EH (cell line): Measurements from ENCODE around the gene EIF3A.
A peak's percentile ranks its signal among the peaks of the same experiment; 100 is the strongest.
"Not testable (repeated sequence)": the region's sequence is repeated elsewhere in the genome, so short reads cannot be mapped to it uniquely, and the experiment has no call there.

Source experiments
- DNase-seq: peaks from one replicate; pipeline ENCODE4 v3.0.0-alpha.2; 2015; ENCODE audit warnings: low read depth

EIF3A gene

GRCh38 chr10:119100434-119101238, 20.0 kb upstream of the EIF3A start:
- DNase-seq = no peak

GRCh38 chr10:119098576-119098975, 18.0 kb upstream of the EIF3A start:
- no peak for DNase-seq

GRCh38 chr10:119096641-119097415, 16.2 kb upstream of the EIF3A start:
- DNase-seq = not testable (repeated sequence)

- DNase-seq = no peak
Observed at GRCh38 chr10:119095640-119096039, 15.0 kb upstream of the EIF3A start.

- peak; percentile 71 for DNase-seq
Observed at GRCh38 chr10:119090968-119091367, 10.4 kb upstream of the EIF3A start.

GRCh38 chr10:119090026-119090795, 9.6 kb upstream of the EIF3A start:
- DNase-seq = no peak

- DNase-seq = no peak
Observed at GRCh38 chr10:119087271-119087882, 6.8 kb upstream of the EIF3A start.

GRCh38 chr10:119084896-119085295, 4.3 kb upstream of the EIF3A start:
- DNase-seq = no peak

- DNase-seq = peak; percentile 85
Observed at GRCh38 chr10:119079599-119080520, 757 bp downstream of the EIF3A start.

GRCh38 chr10:119078422-119079179, 2.0 kb downstream of the EIF3A start:
- no peak for DNase-seq

- no peak for DNase-seq
Observed at GRCh38 chr10:119073584-119073983, 7.0 kb downstream of the EIF3A start.

GRCh38 chr10:119070395-119071165, 10.0 kb downstream of the EIF3A start:
- DNase-seq = no peak

GRCh38 chr10:119061926-119062325, 18.7 kb downstream of the EIF3A start:
- DNase-seq = no peak

- DNase-seq = no peak
Observed at GRCh38 chr10:119061352-119061751, 19.3 kb downstream of the EIF3A start.

- no peak for DNase-seq
Observed at GRCh38 chr10:119060107-119060506, 20.5 kb downstream of the EIF3A start.

GRCh38 chr10:119059557-119059956, 21.1 kb downstream of the EIF3A start:
- DNase-seq = no peak

GRCh38 chr10:119058010-119058409, 22.6 kb downstream of the EIF3A start:
- no peak for DNase-seq

- DNase-seq = no peak
Observed at GRCh38 chr10:119055472-119055871, 25.1 kb downstream of the EIF3A start.

- DNase-seq = no peak
Observed at GRCh38 chr10:119051775-119052174, 28.8 kb downstream of the EIF3A start.
